Panc1 (cell line): Measurements from ENCODE around the gene DHCR7. TPM values are rescaled to one million over a fixed set of nuclear protein-coding genes. Genes with fewer than 3 reads are reported as not detected.

Experiments used
- ATAC-seq: fragments of 200-7000 bp; cut with Tn5 transposase; 2 replicates; pipeline ENCODE4 v1.9.1; 2020; ENCODE audit warnings: mild to moderate bottlenecking, moderate library complexity
- BruUV-seq: library from RNA; stranded (reverse); fragments of 400-500 nt; replicated peaks from 2 replicates; lab custom pipeline; 2021; lab: Mats Ljungman, UMichigan
- CTCF ChIA-PET: fragments of 300-600 bp; sonication (Branson Sonifier 250); formaldehyde crosslinking; loops from one replicate; lab custom pipeline; 2022; ENCODE audit warnings: antibody characterized with exemption; lab: Charles Lee
- POLR2A ChIA-PET: fragments of 300-600 bp; sonication (Branson Sonifier 250); formaldehyde crosslinking; loops from one replicate; lab custom pipeline; 2022; ENCODE audit warnings: antibody characterized with exemption; lab: Charles Lee
- DNase-seq: peaks from one replicate; pipeline ENCODE4 v3.0.0-alpha.2; 2010; ENCODE audit warnings: low read depth, low spot score
- H3K27ac ChIP-seq: 2 replicates; pipeline ENCODE4 v1.5.1; 2011; ENCODE audit warnings: mild to moderate bottlenecking, low read length, inconsistent platforms
- H3K27me3 ChIP-seq: fragments of 200-500 bp; sonication (Bioruptor generic); 2 replicates; pipeline ENCODE4 v1.6.0; 2014; ENCODE audit warnings: low read length, inconsistent platforms; ENCODE audit not compliant: control insufficient read depth, insufficient read depth
- H3K36me3 ChIP-seq: fragments of 200-500 bp; sonication (Bioruptor generic); 2 replicates; pipeline ENCODE4 v1.5.1; 2014; ENCODE audit warnings: inconsistent platforms, mild to moderate bottlenecking, low read length, moderate library complexity; ENCODE audit not compliant: control insufficient read depth, insufficient read depth
- H3K4me1 ChIP-seq: 2 replicates; pipeline ENCODE4 v1.5.1; 2011; ENCODE audit warnings: inconsistent platforms, mild to moderate bottlenecking, low read length, moderate library complexity; ENCODE audit not compliant: control insufficient read depth, insufficient read depth
- H3K4me3 ChIP-seq, 2 experiments: 2 replicates each; pipeline ENCODE4 v1.5.1; 2011 to 2012; ENCODE audit warnings: low read depth in 2 of 2, low read length in 2 of 2, mild to moderate bottlenecking in 2 of 2, inconsistent platforms in 1 of 2, moderate library complexity in 1 of 2
- H3K9me3 ChIP-seq: fragments of 200-500 bp; sonication (Bioruptor generic); 2 replicates; pipeline ENCODE4 v1.5.1; 2014; ENCODE audit warnings: low read depth, mild to moderate bottlenecking, inconsistent platforms, low read length, moderate library complexity; ENCODE audit not compliant: control insufficient read depth, insufficient read depth
- POLR2AphosphoS5 ChIP-seq: IDR thresholded peaks from 2 replicates; pipeline ENCODE4 v1.6.1; 2012; ENCODE audit warnings: mild to moderate bottlenecking, low read depth, low read length, moderate library complexity
- SIN3A ChIP-seq: IDR thresholded peaks from 2 replicates; pipeline ENCODE4 v1.6.1; 2012; ENCODE audit warnings: low read depth, mild to moderate bottlenecking, low read length, moderate library complexity, borderline replicate concordance; ENCODE audit not compliant: insufficient read depth
- TCF7L2 ChIP-seq: IDR thresholded peaks from 2 replicates; pipeline ENCODE4 v1.6.1; 2011; ENCODE audit warnings: mild to moderate bottlenecking, low read depth, low read length, inconsistent platforms
- in situ Hi-C: cut with HindIII; loops from 2 replicates; pipeline ENCODE4 v1.10.0; 2016; ENCODE audit warnings: low sequenced_read_pairs, low pct_unique_long_range_greater_than_20kb
- intact Hi-C: fragments of 100-400 bp; cut with micrococcal nuclease; formaldehyde crosslinking; loops from one replicate; pipeline ENCODE4 v1.10.0; 2022; ENCODE audit not compliant: unreplicated experiment
- total RNA-seq: library from RNA; stranded (reverse); gene quantifications from one replicate; pipeline ENCODE4 v1.2.1, GENCODE V29; 2021; ENCODE audit not compliant: unreplicated experiment
- TF ChIP-seq, protein P1 (sequence below), 2 experiments: IDR thresholded peaks; 2 replicates each; pipeline ENCODE4 v1.6.1; 2011 to 2012; ENCODE audit warnings: low read depth in 2 of 2, control low read depth in 1 of 2, low read length in 1 of 2, mild to moderate bottlenecking in 1 of 2, moderate library complexity in 1 of 2; ENCODE audit not compliant: insufficient read depth in 1 of 2
- TF ChIP-seq, protein P2 (sequence below): fragments of 450-650 bp; IDR thresholded peaks from 2 replicates; pipeline ENCODE4 v1.5.1; 2017; ENCODE audit warnings: mild to moderate bottlenecking

DHCR7 gene
- total RNA-seq, 1 experiment from 2014 or later, result 356 TPM

DNA sequence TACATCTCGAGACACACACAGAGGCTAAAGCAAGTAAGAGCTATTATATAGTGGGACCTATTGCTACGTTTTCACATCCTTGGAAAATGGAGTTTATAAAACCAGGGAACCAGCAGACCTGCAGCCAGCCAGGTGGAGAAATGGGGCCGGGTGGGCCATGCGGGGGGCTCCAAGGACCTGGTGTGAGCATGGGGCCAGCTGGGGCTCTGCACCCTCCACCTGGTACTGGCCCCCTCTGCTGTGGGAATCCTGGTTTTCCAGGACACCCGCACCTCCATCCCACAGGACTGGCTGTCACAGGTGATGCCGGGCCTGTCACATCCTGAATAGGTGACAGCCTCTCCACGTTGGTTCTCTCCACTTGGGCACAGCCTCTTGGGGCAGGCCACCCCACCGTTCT, 11.3 kb downstream of the DHCR7 start:
- ATAC-seq, result no peak
- POLR2A ChIA-PET, result no interaction called here
- in situ Hi-C loops, result no loop called here

DNA sequence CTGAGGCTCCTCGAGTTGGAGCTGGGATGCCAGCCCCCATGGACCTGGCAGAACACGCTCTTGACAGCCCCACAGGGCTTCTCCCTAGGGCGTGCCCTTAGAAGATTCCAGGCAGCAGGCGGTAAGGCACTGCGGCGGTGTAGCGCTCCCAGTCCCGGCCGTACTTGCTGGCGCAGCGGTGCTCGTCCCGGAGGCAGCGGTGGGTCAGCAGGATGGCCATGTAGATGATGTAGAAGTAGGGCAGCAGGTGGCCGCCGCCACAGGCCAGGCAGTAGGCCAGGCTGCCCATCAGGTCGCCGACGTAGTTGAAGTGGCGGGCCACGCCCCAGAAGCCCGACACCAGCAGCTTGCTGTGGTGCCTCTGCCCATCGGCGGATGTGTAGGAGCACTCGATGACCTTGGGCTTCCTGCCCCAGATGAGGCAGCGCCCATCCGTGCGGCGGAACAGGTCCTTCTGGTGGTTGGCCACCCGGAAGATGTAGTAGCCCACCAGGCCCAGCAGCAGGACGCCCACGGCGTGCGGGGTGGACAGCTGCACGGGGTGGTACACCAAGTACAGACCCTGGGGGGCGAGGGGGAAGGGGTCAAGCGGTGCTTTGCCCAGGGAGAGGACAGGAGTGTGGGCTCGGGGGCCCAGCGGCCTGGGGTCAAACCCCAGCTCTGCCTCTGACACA, 12.8 kb downstream of the DHCR7 start:
- TF ChIP-seq, protein P1, sequence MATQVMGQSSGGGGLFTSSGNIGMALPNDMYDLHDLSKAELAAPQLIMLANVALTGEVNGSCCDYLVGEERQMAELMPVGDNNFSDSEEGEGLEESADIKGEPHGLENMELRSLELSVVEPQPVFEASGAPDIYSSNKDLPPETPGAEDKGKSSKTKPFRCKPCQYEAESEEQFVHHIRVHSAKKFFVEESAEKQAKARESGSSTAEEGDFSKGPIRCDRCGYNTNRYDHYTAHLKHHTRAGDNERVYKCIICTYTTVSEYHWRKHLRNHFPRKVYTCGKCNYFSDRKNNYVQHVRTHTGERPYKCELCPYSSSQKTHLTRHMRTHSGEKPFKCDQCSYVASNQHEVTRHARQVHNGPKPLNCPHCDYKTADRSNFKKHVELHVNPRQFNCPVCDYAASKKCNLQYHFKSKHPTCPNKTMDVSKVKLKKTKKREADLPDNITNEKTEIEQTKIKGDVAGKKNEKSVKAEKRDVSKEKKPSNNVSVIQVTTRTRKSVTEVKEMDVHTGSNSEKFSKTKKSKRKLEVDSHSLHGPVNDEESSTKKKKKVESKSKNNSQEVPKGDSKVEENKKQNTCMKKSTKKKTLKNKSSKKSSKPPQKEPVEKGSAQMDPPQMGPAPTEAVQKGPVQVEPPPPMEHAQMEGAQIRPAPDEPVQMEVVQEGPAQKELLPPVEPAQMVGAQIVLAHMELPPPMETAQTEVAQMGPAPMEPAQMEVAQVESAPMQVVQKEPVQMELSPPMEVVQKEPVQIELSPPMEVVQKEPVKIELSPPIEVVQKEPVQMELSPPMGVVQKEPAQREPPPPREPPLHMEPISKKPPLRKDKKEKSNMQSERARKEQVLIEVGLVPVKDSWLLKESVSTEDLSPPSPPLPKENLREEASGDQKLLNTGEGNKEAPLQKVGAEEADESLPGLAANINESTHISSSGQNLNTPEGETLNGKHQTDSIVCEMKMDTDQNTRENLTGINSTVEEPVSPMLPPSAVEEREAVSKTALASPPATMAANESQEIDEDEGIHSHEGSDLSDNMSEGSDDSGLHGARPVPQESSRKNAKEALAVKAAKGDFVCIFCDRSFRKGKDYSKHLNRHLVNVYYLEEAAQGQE (IDR thresholded peaks at IDR 0.05; ENCODE audit: insufficient read depth in 1 of 2, low read depth in 2 of 2, low read length in 1 of 2), result no peak
- TF ChIP-seq SIN3A, result no peak
- no peak for TF ChIP-seq TCF7L2
- no peak for TF ChIP-seq POLR2AphosphoS5
- TF ChIP-seq, protein P2, sequence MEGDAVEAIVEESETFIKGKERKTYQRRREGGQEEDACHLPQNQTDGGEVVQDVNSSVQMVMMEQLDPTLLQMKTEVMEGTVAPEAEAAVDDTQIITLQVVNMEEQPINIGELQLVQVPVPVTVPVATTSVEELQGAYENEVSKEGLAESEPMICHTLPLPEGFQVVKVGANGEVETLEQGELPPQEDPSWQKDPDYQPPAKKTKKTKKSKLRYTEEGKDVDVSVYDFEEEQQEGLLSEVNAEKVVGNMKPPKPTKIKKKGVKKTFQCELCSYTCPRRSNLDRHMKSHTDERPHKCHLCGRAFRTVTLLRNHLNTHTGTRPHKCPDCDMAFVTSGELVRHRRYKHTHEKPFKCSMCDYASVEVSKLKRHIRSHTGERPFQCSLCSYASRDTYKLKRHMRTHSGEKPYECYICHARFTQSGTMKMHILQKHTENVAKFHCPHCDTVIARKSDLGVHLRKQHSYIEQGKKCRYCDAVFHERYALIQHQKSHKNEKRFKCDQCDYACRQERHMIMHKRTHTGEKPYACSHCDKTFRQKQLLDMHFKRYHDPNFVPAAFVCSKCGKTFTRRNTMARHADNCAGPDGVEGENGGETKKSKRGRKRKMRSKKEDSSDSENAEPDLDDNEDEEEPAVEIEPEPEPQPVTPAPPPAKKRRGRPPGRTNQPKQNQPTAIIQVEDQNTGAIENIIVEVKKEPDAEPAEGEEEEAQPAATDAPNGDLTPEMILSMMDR, result no peak
- BruUV-seq, result no TSS peak
- Histone ChIP-seq H3K9me3 (no peaks in the 10 kb centered on the region), H3K4me1 (no peaks in the 10 kb centered on the region), H3K4me3 (no peak overlapping the region), H3K27me3 (no peaks in the 10 kb centered on the region), H3K27ac (no peak overlapping the region), H3K36me3 (no peaks in the 10 kb centered on the region; the same call in 1 of the 2 replicates)
- intact Hi-C loops, result no loop called here
- in situ Hi-C loops, result no loop called here
- CTCF ChIA-PET, result no interaction called here
- no peak for DNase-seq
- no peak for ATAC-seq
- POLR2A ChIA-PET, result no interaction called here

More for the DNA sequence above, 11.3 kb downstream of the DHCR7 start:
- CTCF ChIA-PET, result no interaction called here
- Histone ChIP-seq H3K36me3 (no peaks in the 10 kb centered on the region; the same call in 1 of the 2 replicates), H3K27ac (no peak overlapping the region), H3K4me1 (no peaks in the 10 kb centered on the region), H3K4me3 (no peak overlapping the region), H3K27me3 (no peaks in the 10 kb centered on the region), H3K9me3 (no peaks in the 10 kb centered on the region)
- no TSS peak for BruUV-seq
- DNase-seq, result no peak
- intact Hi-C loops, result no loop called here
- TF ChIP-seq POLR2AphosphoS5 (no peak), SIN3A (no peak), TCF7L2 (no peak)
- TF ChIP-seq, protein P1 (IDR thresholded peaks at IDR 0.05; ENCODE audit: insufficient read depth in 1 of 2, low read depth in 2 of 2, low read length in 1 of 2), result no peak
- TF ChIP-seq, protein P2, result no peak
